BE2C (cell line): ENCODE results near the gene EXOC8.
A peak's percentile ranks its signal among the peaks of the same experiment; 100 is the strongest.

Source experiments
- DNase-seq: peaks from one replicate; pipeline ENCODE4 v3.0.0-alpha.2; 2020
- H3K27me3 ChIP-seq: fragments of 250-450 bp; sonication (Bioruptor Pico); 2 replicates; pipeline ENCODE4 v1.5.1; 2020; ENCODE audit warnings: mild to moderate bottlenecking
- H3K36me3 ChIP-seq: fragments of 250-450 bp; sonication (Bioruptor Pico); 2 replicates; pipeline ENCODE4 v1.5.1; 2020; ENCODE audit warnings: mild to moderate bottlenecking
- H3K4me1 ChIP-seq: fragments of 250-450 bp; sonication (Bioruptor Pico); 2 replicates; pipeline ENCODE4 v1.5.1; 2020
- H3K4me3 ChIP-seq: 2 replicates; pipeline ENCODE4 v1.5.1; 2011; ENCODE audit warnings: low read depth, low read length
- H3K9me3 ChIP-seq: fragments of 250-450 bp; sonication (Bioruptor Pico); 2 replicates; pipeline ENCODE4 v1.5.1; 2020
- TF ChIP-seq, protein P1 (sequence below): IDR thresholded peaks from 2 replicates; pipeline ENCODE4 v1.5.1; 2012; ENCODE audit warnings: mild to moderate bottlenecking, low read depth, low read length

EXOC8 gene

DNA sequence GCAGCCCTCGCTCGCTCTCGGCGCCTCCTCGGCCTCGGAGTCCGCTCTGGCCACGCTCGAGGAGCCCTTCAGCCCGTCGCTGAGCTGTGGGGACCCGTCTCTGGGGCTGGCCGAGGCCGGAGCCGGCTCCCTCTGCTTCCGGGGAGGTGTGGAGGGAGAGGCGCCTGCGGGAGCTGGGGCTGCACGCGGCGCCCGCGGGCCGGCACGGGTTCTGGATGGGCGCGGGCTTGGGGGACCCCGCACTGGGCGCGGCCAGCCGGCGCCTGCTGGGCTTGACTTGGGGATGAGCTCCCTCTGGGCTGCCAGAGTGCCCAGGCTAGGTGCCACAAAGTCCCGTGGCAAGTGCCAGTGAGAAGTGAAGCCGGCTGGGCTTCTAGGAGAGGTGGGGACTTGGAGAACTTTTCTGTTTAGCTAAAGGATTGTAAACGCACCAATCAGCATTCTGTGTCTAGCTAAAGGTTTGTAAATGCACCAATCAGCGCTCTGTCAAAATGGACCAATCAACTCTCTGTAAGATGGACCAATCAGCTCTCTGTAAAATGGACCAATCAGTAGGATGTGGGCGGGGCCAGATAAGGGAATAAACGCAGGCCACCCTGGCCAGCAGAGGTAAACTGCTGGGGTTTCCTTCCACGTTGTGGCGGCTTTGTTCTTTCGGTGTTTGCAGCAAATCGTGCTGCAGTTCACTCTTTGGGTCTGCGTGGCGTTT, 20.2 kb downstream of the EXOC8 start:
- no peak overlapping the region for H3K4me3 ChIP-seq
- H3K27me3 ChIP-seq, result no peaks in the 10 kb centered on the region

GRCh38 chr1:231315887-231316286, 21.8 kb downstream of the EXOC8 start:
- no peaks in the 10 kb centered on the region for H3K27me3 ChIP-seq
- no peaks in the 10 kb centered on the region for H3K36me3 ChIP-seq
- no peak overlapping the region for H3K4me3 ChIP-seq
- DNase-seq, result peak; percentile 66
- no peaks in the 10 kb centered on the region for H3K4me1 ChIP-seq
- H3K9me3 ChIP-seq, result no peaks in the 10 kb centered on the region
- TF ChIP-seq, protein P1, sequence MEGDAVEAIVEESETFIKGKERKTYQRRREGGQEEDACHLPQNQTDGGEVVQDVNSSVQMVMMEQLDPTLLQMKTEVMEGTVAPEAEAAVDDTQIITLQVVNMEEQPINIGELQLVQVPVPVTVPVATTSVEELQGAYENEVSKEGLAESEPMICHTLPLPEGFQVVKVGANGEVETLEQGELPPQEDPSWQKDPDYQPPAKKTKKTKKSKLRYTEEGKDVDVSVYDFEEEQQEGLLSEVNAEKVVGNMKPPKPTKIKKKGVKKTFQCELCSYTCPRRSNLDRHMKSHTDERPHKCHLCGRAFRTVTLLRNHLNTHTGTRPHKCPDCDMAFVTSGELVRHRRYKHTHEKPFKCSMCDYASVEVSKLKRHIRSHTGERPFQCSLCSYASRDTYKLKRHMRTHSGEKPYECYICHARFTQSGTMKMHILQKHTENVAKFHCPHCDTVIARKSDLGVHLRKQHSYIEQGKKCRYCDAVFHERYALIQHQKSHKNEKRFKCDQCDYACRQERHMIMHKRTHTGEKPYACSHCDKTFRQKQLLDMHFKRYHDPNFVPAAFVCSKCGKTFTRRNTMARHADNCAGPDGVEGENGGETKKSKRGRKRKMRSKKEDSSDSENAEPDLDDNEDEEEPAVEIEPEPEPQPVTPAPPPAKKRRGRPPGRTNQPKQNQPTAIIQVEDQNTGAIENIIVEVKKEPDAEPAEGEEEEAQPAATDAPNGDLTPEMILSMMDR, result peak; percentile 70

More for the DNA sequence above, 20.2 kb downstream of the EXOC8 start:
- no peaks in the 10 kb centered on the region for H3K4me1 ChIP-seq
- H3K36me3 ChIP-seq, result no peaks in the 10 kb centered on the region
- TF ChIP-seq, protein P1, result no peak
- H3K9me3 ChIP-seq, result no peaks in the 10 kb centered on the region
- DNase-seq, result no peak

DNA sequence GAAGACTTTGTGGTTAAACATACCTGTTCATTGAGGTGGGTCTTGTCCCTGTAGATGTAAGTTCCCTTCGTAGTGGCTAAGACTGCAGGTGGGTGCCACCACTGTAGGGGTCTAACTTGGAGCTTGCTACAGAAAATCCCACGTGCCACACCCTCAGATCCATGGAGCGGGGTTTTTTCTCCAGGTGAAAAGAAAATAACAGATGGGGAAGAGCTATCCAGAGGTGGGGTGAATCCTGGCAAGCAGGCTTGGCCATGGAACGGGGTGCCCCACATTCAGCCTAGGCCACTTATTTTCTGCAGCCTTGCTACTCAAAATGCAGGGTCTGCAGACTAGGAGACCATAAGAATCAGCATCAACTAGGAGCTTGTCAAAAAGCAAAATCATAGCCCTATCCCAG, 24.0 kb downstream of the EXOC8 start:
- no peaks in the 10 kb centered on the region for H3K9me3 ChIP-seq
- H3K36me3 ChIP-seq, result no peaks in the 10 kb centered on the region
- H3K4me3 ChIP-seq, result no peak overlapping the region
- TF ChIP-seq, protein P1, result no peak
- DNase-seq, result no peak
- no peaks in the 10 kb centered on the region for H3K4me1 ChIP-seq
- no peaks in the 10 kb centered on the region for H3K27me3 ChIP-seq

- H3K36me3 ChIP-seq, result no peaks in the 10 kb centered on the region
- no peak overlapping the region for H3K4me3 ChIP-seq
- no peak for DNase-seq
- no peaks in the 10 kb centered on the region for H3K9me3 ChIP-seq
- TF ChIP-seq, protein P1, result no peak
- no peaks in the 10 kb centered on the region for H3K27me3 ChIP-seq
- H3K4me1 ChIP-seq, result no peaks in the 10 kb centered on the region
Observed at GRCh38 chr1:231312432-231312788, 25.2 kb downstream of the EXOC8 start.

GRCh38 chr1:231311720-231312431, 25.8 kb downstream of the EXOC8 start:
- TF ChIP-seq, protein P1, result no peak
- Histone ChIP-seq H3K36me3 (no peaks in the 10 kb centered on the region), H3K27me3 (no peaks in the 10 kb centered on the region), H3K9me3 (no peaks in the 10 kb centered on the region), H3K4me1 (no peaks in the 10 kb centered on the region), H3K4me3 (no peak overlapping the region)
- DNase-seq, result no peak

DNA sequence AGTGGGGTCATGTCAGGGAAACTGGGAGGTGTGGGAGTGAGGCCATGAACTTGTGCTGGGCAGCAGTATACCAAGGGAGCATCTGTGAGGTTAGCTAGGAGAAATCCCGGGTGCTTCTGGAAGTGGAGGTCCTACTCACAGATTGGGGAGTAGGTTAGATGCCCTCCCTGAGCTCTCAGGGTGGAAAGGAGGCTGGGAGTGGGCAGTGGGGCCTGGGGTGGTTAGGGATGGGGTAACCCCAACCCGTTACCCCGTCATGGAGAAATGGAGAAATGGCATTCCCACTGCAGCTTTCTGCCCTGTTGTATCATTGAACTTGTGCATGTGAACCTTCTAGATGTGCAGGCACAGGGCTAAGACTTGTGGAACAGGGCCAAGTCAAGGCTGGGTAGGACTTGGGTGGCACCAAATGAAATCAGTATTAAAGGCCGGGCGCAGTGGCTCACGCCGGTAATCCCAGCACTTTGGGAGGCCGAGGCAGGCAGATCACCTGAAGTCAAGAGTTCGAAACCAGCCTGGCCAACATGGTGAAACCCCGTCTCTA, 27.2 kb downstream of the EXOC8 start:
- Histone ChIP-seq H3K36me3 (no peaks in the 10 kb centered on the region), H3K27me3 (no peaks in the 10 kb centered on the region), H3K9me3 (no peaks in the 10 kb centered on the region), H3K4me1 (no peaks in the 10 kb centered on the region), H3K4me3 (no peak overlapping the region)
- DNase-seq, result no peak
- TF ChIP-seq, protein P1, result no peak
